Left ventricle myocardium inferior (tissue), 1 donor: ENCODE measurements around the gene DMXL2. TPM values are rescaled to one million over a fixed set of nuclear protein-coding genes. Genes with fewer than 3 reads are reported as not detected.

ENCODE experiments used
- DNase-seq: peaks from one replicate; pipeline ENCODE4 v3.0.0-alpha.2; 2020
- H3K27ac ChIP-seq: fragments of 200-600 bp; replicated peaks from 2 replicates; pipeline ENCODE4 v1.8.0; 2021
- H3K27me3 ChIP-seq: fragments of 200-600 bp; 2 replicates; pipeline ENCODE4 v1.8.0; 2021; ENCODE audit warnings: low read depth
- H3K36me3 ChIP-seq: fragments of 200-600 bp; 2 replicates; pipeline ENCODE4 v1.8.0; 2021
- H3K4me1 ChIP-seq: fragments of 200-600 bp; 2 replicates; pipeline ENCODE4 v1.8.0; 2021
- H3K4me3 ChIP-seq: fragments of 200-600 bp; 2 replicates; pipeline ENCODE4 v1.8.0; 2021; ENCODE audit warnings: mild to moderate bottlenecking, moderate library complexity
- H3K9me3 ChIP-seq: fragments of 200-600 bp; replicated peaks from 2 replicates; pipeline ENCODE4 v1.8.0; 2021
- CTCF ChIP-seq: fragments of 200-600 bp; IDR thresholded peaks from 2 replicates; pipeline ENCODE4 v1.8.0; 2021; ENCODE audit warnings: antibody characterized with exemption, mild to moderate bottlenecking, borderline replicate concordance
- intact Hi-C: fragments of 100-400 bp; cut with micrococcal nuclease; formaldehyde crosslinking; loops from one replicate; pipeline ENCODE4 v1.11.0; 2022
- total RNA-seq: library from RNA; stranded (reverse); fragmentation: NEBNext Ultra II Directional; extraction: Animal tissue kit (Norgen Biotek cat#: 25700); gene quantifications from one replicate; pipeline ENCODE4 v1.2.1, GENCODE V29; 2021
- donor health status: DM: no; HTN: yes; CAD: no; lungs with severe emphysema.

DMXL2 gene
- total RNA-seq, 1 donor from 2014 or later, result 7.4 TPM

GRCh38 chr15:51621936-51622603 is 501 bp downstream of the DMXL2 start:
- peak; percentile 32 for DNase-seq
- no peak for TF ChIP-seq CTCF
- Histone ChIP-seq H3K27me3 (no peaks in the 10 kb centered on the region), H3K36me3 (no peaks in the 10 kb centered on the region), H3K4me3 (peak overlapping the region; percentile 88), H3K27ac (peak overlapping the region; percentile 83), H3K9me3 (no peaks in the 10 kb centered on the region), H3K4me1 (peaks cover 26% of the 10 kb centered on the region)
- intact Hi-C loops, result no loop called here

- DNase-seq, result no peak
- no peak for TF ChIP-seq CTCF
- no peaks in the 10 kb centered on the region for H3K9me3 ChIP-seq
- peak overlapping the region; percentile 83 for H3K27ac ChIP-seq
- peak overlapping the region; percentile 88 for H3K4me3 ChIP-seq
- no peaks in the 10 kb centered on the region for H3K27me3 ChIP-seq
- H3K36me3 ChIP-seq, result no peaks in the 10 kb centered on the region
- intact Hi-C loops, result no loop called here
- H3K4me1 ChIP-seq, result peaks cover 26% of the 10 kb centered on the region
Observed at GRCh38 chr15:51621155-51621765, 1.3 kb downstream of the DMXL2 start.

GRCh38 chr15:51620641-51621040 is 1.9 kb downstream of the DMXL2 start:
- intact Hi-C loops, result no loop called here
- Histone ChIP-seq H3K4me3 (peak overlapping the region; percentile 88), H3K27ac (no peak overlapping the region), H3K36me3 (no peaks in the 10 kb centered on the region), H3K4me1 (peaks cover 26% of the 10 kb centered on the region), H3K9me3 (no peaks in the 10 kb centered on the region), H3K27me3 (no peaks in the 10 kb centered on the region)
- no peak for TF ChIP-seq CTCF
- DNase-seq, result no peak

GRCh38 chr15:51620122-51620521 is 2.4 kb downstream of the DMXL2 start:
- no peak for TF ChIP-seq CTCF
- Histone ChIP-seq H3K27ac (no peak overlapping the region), H3K4me1 (peaks cover 26% of the 10 kb centered on the region), H3K9me3 (no peaks in the 10 kb centered on the region), H3K27me3 (no peaks in the 10 kb centered on the region), H3K4me3 (no peak overlapping the region), H3K36me3 (no peaks in the 10 kb centered on the region)
- intact Hi-C loops, result no loop called here
- no peak for DNase-seq

GRCh38 chr15:51619331-51620035 is 3.1 kb downstream of the DMXL2 start:
- intact Hi-C loops, result no loop called here

More at GRCh38 chr15:51619331-51620035, 3.1 kb downstream of the DMXL2 start:
- DNase-seq, result no peak
- Histone ChIP-seq H3K4me1 (peaks cover 26% of the 10 kb centered on the region), H3K27me3 (no peaks in the 10 kb centered on the region), H3K4me3 (no peak overlapping the region), H3K9me3 (no peaks in the 10 kb centered on the region), H3K36me3 (no peaks in the 10 kb centered on the region), H3K27ac (no peak overlapping the region)
- no peak for TF ChIP-seq CTCF
